ENCODE data around the gene EMP3.

Gene EMP3

GRCh38 chr19:48346191-48346590, 20.8 kb downstream of the EMP3 start:
- no peak for DNase-seq (ENCODE audit: low read depth)
- TF ChIP-seq, protein P1, sequence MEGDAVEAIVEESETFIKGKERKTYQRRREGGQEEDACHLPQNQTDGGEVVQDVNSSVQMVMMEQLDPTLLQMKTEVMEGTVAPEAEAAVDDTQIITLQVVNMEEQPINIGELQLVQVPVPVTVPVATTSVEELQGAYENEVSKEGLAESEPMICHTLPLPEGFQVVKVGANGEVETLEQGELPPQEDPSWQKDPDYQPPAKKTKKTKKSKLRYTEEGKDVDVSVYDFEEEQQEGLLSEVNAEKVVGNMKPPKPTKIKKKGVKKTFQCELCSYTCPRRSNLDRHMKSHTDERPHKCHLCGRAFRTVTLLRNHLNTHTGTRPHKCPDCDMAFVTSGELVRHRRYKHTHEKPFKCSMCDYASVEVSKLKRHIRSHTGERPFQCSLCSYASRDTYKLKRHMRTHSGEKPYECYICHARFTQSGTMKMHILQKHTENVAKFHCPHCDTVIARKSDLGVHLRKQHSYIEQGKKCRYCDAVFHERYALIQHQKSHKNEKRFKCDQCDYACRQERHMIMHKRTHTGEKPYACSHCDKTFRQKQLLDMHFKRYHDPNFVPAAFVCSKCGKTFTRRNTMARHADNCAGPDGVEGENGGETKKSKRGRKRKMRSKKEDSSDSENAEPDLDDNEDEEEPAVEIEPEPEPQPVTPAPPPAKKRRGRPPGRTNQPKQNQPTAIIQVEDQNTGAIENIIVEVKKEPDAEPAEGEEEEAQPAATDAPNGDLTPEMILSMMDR (IDR thresholded peaks at IDR 0.05; ENCODE audit: low read depth, low read length, missing control alignments): no peak

DNA sequence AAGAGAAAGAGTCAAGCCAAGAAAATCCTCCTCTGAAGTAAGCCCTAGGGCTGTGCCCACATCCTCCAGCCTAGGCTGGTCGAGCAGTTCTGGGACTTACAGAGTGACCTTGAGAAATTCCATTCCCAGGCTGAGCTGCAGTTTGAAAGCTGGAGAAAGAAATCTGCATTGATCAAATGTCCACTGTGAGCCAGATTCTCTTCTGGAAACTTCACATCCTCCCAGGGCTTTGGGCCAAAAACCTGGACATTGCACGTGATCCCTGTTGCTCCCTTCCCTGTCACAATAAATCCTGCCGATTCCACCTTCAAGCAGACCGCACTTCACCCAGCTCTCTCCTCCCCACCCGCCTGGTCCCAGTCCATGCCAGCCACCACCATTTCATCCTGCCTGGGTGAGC, 22.7 kb downstream of the EMP3 start:
- TF ChIP-seq, protein P1 (IDR thresholded peaks at IDR 0.05; ENCODE audit: low read depth, low read length, missing control alignments): no peak
- no peak for DNase-seq (ENCODE audit: low read depth)

More at GRCh38 chr19:48346191-48346590, 20.8 kb downstream of the EMP3 start:
- no peak overlapping the region for H3K4me3 ChIP-seq (ENCODE audit: low read depth, low read length)

GRCh38 chr19:48348737-48349136, 23.4 kb downstream of the EMP3 start:
- TF ChIP-seq, protein P1 (IDR thresholded peaks at IDR 0.05; ENCODE audit: low read depth, low read length, missing control alignments): no peak
- DNase-seq (ENCODE audit: low read depth): no peak
- H3K4me3 ChIP-seq (ENCODE audit: low read depth, low read length): no peak overlapping the region

More for the DNA sequence above, 22.7 kb downstream of the EMP3 start:
- H3K4me3 ChIP-seq (ENCODE audit: low read depth, low read length): no peak overlapping the region

- TF ChIP-seq, protein P1 (IDR thresholded peaks at IDR 0.05; ENCODE audit: low read depth, low read length, missing control alignments): no peak
- no peak for DNase-seq (ENCODE audit: low read depth)
- no peak overlapping the region for H3K4me3 ChIP-seq (ENCODE audit: low read depth, low read length)
Observed at GRCh38 chr19:48350856-48351255, 25.5 kb downstream of the EMP3 start.

- H3K4me3 ChIP-seq (ENCODE audit: low read depth, low read length): no peak overlapping the region
- no peak for DNase-seq (ENCODE audit: low read depth)
- TF ChIP-seq, protein P1 (IDR thresholded peaks at IDR 0.05; ENCODE audit: low read depth, low read length, missing control alignments): peak; percentile 93
Observed at GRCh38 chr19:48351341-48351752, 26.0 kb downstream of the EMP3 start.

DNA sequence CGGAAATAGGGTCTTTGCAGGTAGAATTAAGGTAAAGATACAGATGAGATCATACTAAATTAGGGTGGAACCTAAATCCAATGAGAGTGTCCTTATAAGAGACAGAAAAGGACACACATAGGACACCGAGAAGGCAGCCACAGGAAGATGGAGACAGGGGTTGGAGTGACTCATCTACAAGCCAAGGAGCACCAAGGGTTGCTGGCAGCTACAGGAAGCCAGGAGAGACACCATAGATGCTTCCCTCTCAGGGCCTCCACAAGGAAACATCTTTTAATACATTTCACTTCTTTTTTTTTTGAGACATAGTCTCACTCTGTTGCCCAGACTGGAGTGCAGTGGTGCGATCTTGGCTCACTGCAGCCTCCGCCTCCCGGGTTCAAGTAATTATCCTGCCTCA, 28.3 kb downstream of the EMP3 start:
- TF ChIP-seq, protein P1 (IDR thresholded peaks at IDR 0.05; ENCODE audit: low read depth, low read length, missing control alignments): no peak
- no peak for DNase-seq (ENCODE audit: low read depth)
- no peak overlapping the region for H3K4me3 ChIP-seq (ENCODE audit: low read depth, low read length)

GRCh38 chr19:48354332-48354992, 29.1 kb downstream of the EMP3 start:
- H3K4me3 ChIP-seq (ENCODE audit: low read depth, low read length): no peak overlapping the region
- no peak for DNase-seq (ENCODE audit: low read depth)
- TF ChIP-seq, protein P1 (IDR thresholded peaks at IDR 0.05; ENCODE audit: low read depth, low read length, missing control alignments): no peak
